SK-N-SH treated with all-trans-retinoic acid at 6 μM for 48 hours (cell line): ENCODE measurements around the gene CALML5.

ENCODE experiments used
- PATZ1 ChIP-seq: fragments of 250-450 bp; sonication (Bioruptor Pico); IDR thresholded peaks from 2 replicates; pipeline ENCODE4 v1.8.0; 2020; ENCODE audit warnings: mild to moderate bottlenecking, moderate library complexity, borderline replicate concordance
- SNAI2 ChIP-seq: fragments of 250-450 bp; sonication (Bioruptor Pico); IDR thresholded peaks from 2 replicates; pipeline ENCODE4 v1.5.0; 2020; ENCODE audit warnings: mild to moderate bottlenecking, moderate library complexity

DNA sequence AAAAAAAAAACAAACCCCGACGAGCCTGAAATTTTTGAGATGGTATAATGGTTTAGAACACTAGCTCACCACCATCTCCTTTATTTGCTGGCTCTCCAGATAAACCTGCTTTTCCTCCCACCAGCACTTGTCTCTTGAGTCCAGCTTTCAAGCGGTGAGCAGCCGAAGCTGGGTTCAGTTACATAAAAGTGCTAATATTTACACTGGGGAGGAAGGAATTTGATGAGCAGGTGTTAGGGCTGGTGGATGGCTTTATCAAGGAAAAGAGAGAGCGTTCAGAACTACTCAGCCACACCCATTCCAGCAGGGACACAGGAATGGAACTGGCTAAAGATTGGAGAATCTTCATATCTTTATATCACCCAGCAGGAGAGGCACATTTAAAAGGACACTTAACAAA is 18.8 kb upstream of the CALML5 start:
- TF ChIP-seq PATZ1 (CRISPR knock-in tag) (no peak), SNAI2 (CRISPR knock-in tag) (no peak)
